Activated CD4-positive, CD25-positive, alpha-beta regulatory T cell treated with anti-CD3 and anti-CD28 coated beads, Interleukin-2, amount 50 U/mL, for 72 hours (primary cell): ENCODE data around the gene AMOTL1.
"Not testable (repeated sequence)": the region's sequence is repeated elsewhere in the genome, so short reads cannot be mapped to it uniquely, and the experiment has no call there.

ENCODE experiments used
- DNase-seq: peaks from one replicate; pipeline ENCODE4 v3.0.0; 2021

The AMOTL1 gene

GRCh38 chr11:94884376-94884775, 116.2 kb downstream of the AMOTL1 start:
- no peak for DNase-seq

- no peak for DNase-seq
Measured at GRCh38 chr11:94885133-94885532, 117.0 kb downstream of the AMOTL1 start.

GRCh38 chr11:94885581-94885980, 117.4 kb downstream of the AMOTL1 start:
- no peak for DNase-seq

GRCh38 chr11:94888204-94888603, 120.0 kb downstream of the AMOTL1 start:
- DNase-seq, result no peak

- no peak for DNase-seq
Measured at GRCh38 chr11:94895451-94895850, 127.3 kb downstream of the AMOTL1 start.

GRCh38 chr11:94895971-94896370, 127.8 kb downstream of the AMOTL1 start:
- DNase-seq, result no peak

- no peak for DNase-seq
Measured at GRCh38 chr11:94897330-94897768, 129.2 kb downstream of the AMOTL1 start.

- no peak for DNase-seq
Measured at GRCh38 chr11:94907226-94907625, 139.1 kb downstream of the AMOTL1 start.

- DNase-seq, result no peak
Measured at GRCh38 chr11:94909371-94909820, 141.2 kb downstream of the AMOTL1 start.

- DNase-seq, result no peak
Measured at GRCh38 chr11:94910270-94910669, 142.1 kb downstream of the AMOTL1 start.

GRCh38 chr11:94910779-94911178, 142.6 kb downstream of the AMOTL1 start:
- DNase-seq, result no peak

GRCh38 chr11:94912806-94913205, 144.7 kb downstream of the AMOTL1 start:
- DNase-seq, result no peak

- not testable (repeated sequence) for DNase-seq
Measured at GRCh38 chr11:94913718-94914394, 145.7 kb downstream of the AMOTL1 start.

GRCh38 chr11:94920311-94920710, 152.2 kb downstream of the AMOTL1 start:
- DNase-seq, result no peak

- no peak for DNase-seq
Measured at GRCh38 chr11:94922321-94923003, 154.3 kb downstream of the AMOTL1 start.

- DNase-seq, result no peak
Measured at GRCh38 chr11:94923004-94923334, 154.8 kb downstream of the AMOTL1 start.

GRCh38 chr11:94924171-94924572, 156.0 kb downstream of the AMOTL1 start:
- DNase-seq, result no peak

- no peak for DNase-seq
Measured at GRCh38 chr11:94924612-94925011, 156.5 kb downstream of the AMOTL1 start.

GRCh38 chr11:94925422-94926270, 157.5 kb downstream of the AMOTL1 start:
- DNase-seq, result no peak

- DNase-seq, result no peak
Measured at GRCh38 chr11:94926271-94926625, 158.1 kb downstream of the AMOTL1 start.
